GM06990 (cell line): Measurements from ENCODE around the gene TBRG1.
"Not testable (repeated sequence)": the region's sequence is repeated elsewhere in the genome, so short reads cannot be mapped to it uniquely, and the experiment has no call there.

ENCODE experiments used
- DNase-seq: peaks from one replicate; pipeline ENCODE4 v3.0.0-alpha.2; 2011; ENCODE audit not compliant: insufficient read length; ENCODE audit errors: extremely low read depth
- H3K27me3 ChIP-seq: replicated peaks from 2 replicates; pipeline ENCODE4 v1.6.0; 2011; ENCODE audit warnings: low read length; ENCODE audit not compliant: control insufficient read depth, insufficient read depth
- H3K36me3 ChIP-seq: 2 replicates; pipeline ENCODE4 v1.5.1; 2011; ENCODE audit warnings: low read length; ENCODE audit not compliant: control insufficient read depth, insufficient read depth
- H3K4me3 ChIP-seq: replicated peaks from 2 replicates; pipeline ENCODE4 v1.5.1; 2011; ENCODE audit warnings: low read depth, mild to moderate bottlenecking, control low read depth, low read length
- CTCF ChIP-seq: IDR thresholded peaks from 2 replicates; pipeline ENCODE4 v1.5.1; 2011; ENCODE audit warnings: low read length, control low read depth, mild to moderate bottlenecking, inconsistent platforms; ENCODE audit not compliant: insufficient read depth, poor library complexity, severe bottlenecking

Gene TBRG1

DNA sequence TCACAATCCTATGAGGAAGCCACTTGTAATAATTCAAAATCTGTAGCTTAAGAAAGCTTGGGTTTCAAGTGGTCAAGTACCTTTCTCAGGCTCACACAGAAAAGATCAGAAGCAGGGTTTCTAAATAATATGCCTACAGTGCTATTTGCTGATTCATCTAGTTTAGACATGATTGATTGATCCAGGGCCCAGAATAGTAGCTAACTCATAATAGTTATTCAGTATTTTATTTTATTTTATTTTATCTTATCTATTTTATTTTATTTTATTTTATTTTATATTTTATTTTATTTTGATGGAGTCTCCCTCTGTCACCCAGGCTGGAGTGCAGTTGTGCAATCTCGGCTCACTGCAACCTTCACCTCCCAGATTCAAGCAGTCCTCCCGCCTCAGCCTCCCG lies 27.4 kb upstream of the TBRG1 start:
- no peaks in the 10 kb centered on the region for H3K27me3 ChIP-seq
- DNase-seq: no peak
- no peak overlapping the region for H3K4me3 ChIP-seq
- no peak for TF ChIP-seq CTCF
- no peaks in the 10 kb centered on the region for H3K36me3 ChIP-seq

DNA sequence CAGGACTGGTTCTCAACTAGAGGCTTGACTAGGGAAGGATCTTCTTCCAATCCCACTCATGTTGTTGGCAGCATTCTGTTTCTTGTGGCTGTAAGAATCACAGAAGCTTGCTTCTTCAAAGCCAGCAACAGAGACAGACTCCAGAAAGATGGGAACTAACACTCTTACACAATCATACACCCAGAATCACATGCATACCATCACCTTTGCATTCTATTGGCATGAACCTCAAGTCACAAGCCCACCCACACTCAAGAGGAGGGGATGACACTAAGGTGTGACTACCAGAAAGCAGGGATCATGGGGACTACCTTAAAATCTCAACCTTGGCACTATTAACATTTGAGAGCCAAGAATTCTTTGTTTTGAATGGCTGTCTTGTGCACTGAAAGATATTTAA lies 25.0 kb upstream of the TBRG1 start:
- TF ChIP-seq CTCF: no peak
- H3K36me3 ChIP-seq: no peaks in the 10 kb centered on the region
- DNase-seq: no peak
- H3K4me3 ChIP-seq: no peak overlapping the region
- H3K27me3 ChIP-seq: no peaks in the 10 kb centered on the region

DNA sequence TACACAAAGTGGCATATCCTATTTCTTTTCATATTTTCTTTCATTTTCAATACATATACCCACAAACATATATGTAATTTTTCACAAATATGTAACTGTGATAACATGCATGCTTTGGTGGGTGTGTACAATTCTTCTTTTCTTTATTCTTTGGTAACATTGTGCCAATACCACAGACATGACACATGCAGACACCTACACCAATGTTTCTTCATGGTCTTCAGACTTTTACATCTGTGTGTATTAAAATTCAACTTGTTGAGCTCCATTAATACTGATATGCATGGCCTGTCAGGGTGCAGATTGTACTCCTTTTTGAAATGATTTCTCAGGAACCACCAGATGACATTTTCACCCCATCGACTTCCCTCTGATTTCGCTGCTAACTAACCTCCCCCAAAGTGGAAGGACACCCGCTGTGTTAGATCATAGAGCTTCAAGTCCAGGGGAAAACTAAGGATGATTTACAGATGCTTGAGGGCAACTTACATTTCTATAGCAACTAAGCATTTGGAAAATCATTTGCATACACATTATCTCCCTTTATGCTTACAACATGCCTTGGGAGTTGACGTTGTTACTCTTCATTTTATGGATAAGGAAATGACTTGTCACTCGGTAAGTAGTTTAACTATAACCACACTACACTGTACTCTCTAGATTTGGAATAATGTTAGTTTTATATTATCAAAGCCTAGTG lies 21.9 kb upstream of the TBRG1 start:
- no peak for DNase-seq
- Histone ChIP-seq H3K27me3 (no peaks in the 10 kb centered on the region), H3K4me3 (no peak overlapping the region), H3K36me3 (no peaks in the 10 kb centered on the region)
- no peak for TF ChIP-seq CTCF

GRCh38 chr11:124602193-124602592 lies 20.5 kb upstream of the TBRG1 start:
- no peak for TF ChIP-seq CTCF
- H3K27me3 ChIP-seq: no peaks in the 10 kb centered on the region
- H3K4me3 ChIP-seq: no peak overlapping the region
- no peak for DNase-seq
- no peaks in the 10 kb centered on the region for H3K36me3 ChIP-seq

GRCh38 chr11:124602723-124603122 lies 19.9 kb upstream of the TBRG1 start:
- not testable (repeated sequence) for H3K27me3 ChIP-seq, H3K36me3 ChIP-seq, DNase-seq, H3K4me3 ChIP-seq

GRCh38 chr11:124605719-124606118 lies 16.9 kb upstream of the TBRG1 start:
- Histone ChIP-seq H3K4me3 (no peak overlapping the region), H3K36me3 (no peaks in the 10 kb centered on the region), H3K27me3 (no peaks in the 10 kb centered on the region)
- DNase-seq: no peak
- TF ChIP-seq CTCF: no peak
